HepG2 (cell line): ENCODE measurements around the gene NT5C3B. TPM values are rescaled to one million over a fixed set of nuclear protein-coding genes. Genes with fewer than 3 reads are reported as not detected.

Experiments
- ATM ChIP-seq: fragments of 450-650 bp; IDR thresholded peaks from 2 replicates; pipeline ENCODE4 v1.7.1; 2017; ENCODE audit warnings: mild to moderate bottlenecking, borderline replicate concordance
- CENPX ChIP-seq: sonication (generic); formaldehyde crosslinking; IDR thresholded peaks from 2 replicates; pipeline ENCODE4 v1.9.0; 2021; ENCODE audit warnings: mild to moderate bottlenecking, missing genetic modification reagents, moderate library complexity
- DMTF1 ChIP-seq: sonication (generic); formaldehyde crosslinking; IDR thresholded peaks from 2 replicates; pipeline ENCODE4 v1.4.0; 2020; ENCODE audit warnings: mild to moderate bottlenecking, missing genetic modification reagents
- DRAP1 ChIP-seq: IDR thresholded peaks from 2 replicates; pipeline ENCODE4 v1.6.1; 2016; ENCODE audit warnings: missing genetic modification reagents, missing compliant biosample characterization
- FOXJ3 ChIP-seq: sonication (generic); formaldehyde crosslinking; IDR thresholded peaks from 2 replicates; pipeline ENCODE4 v1.4.0; 2020; ENCODE audit warnings: missing genetic modification reagents, mild to moderate bottlenecking, borderline replicate concordance
- GABPB1 ChIP-seq: IDR thresholded peaks from 2 replicates; pipeline ENCODE4 v1.6.1; 2016; ENCODE audit warnings: mild to moderate bottlenecking, missing genetic modification reagents, moderate library complexity, missing compliant biosample characterization
- KLF13 ChIP-seq: sonication (generic); formaldehyde crosslinking; IDR thresholded peaks from 2 replicates; pipeline ENCODE4 v1.4.0; 2020; ENCODE audit warnings: mild to moderate bottlenecking, missing genetic modification reagents
- MAF1 ChIP-seq: sonication (generic); formaldehyde crosslinking; IDR thresholded peaks from 2 replicates; pipeline ENCODE4 v1.5.0; 2020; ENCODE audit warnings: missing genetic modification reagents, borderline replicate concordance
- MLX ChIP-seq: IDR thresholded peaks from 2 replicates; pipeline ENCODE4 v1.6.1; 2016
- NPAS2 ChIP-seq: sonication (generic); formaldehyde crosslinking; IDR thresholded peaks from 2 replicates; pipeline ENCODE4 v1.8.0; 2022; ENCODE audit warnings: mild to moderate bottlenecking, missing genetic modification reagents, borderline replicate concordance
- PRDM15 ChIP-seq: sonication (generic); formaldehyde crosslinking; IDR thresholded peaks from 2 replicates; pipeline ENCODE4 v1.4.0; 2020; ENCODE audit warnings: missing genetic modification reagents
- PRPF4 ChIP-seq: fragments of 200-400 bp; formaldehyde crosslinking; IDR thresholded peaks from 2 replicates; pipeline ENCODE4 v1.6.1; 2016; ENCODE audit warnings: low read length, low read depth; ENCODE audit not compliant: poor library complexity, severe bottlenecking
- RCOR2 ChIP-seq: IDR thresholded peaks from 2 replicates; pipeline ENCODE4 v1.6.1; 2016; ENCODE audit warnings: missing biosample characterization, missing genetic modification reagents
- SALL1 ChIP-seq: sonication (generic); formaldehyde crosslinking; IDR thresholded peaks from 2 replicates; pipeline ENCODE4 v1.8.0; 2022; ENCODE audit warnings: mild to moderate bottlenecking, missing genetic modification reagents
- ZBTB3 ChIP-seq: sonication (generic); formaldehyde crosslinking; IDR thresholded peaks from 2 replicates; pipeline ENCODE4 v1.4.0; 2020; ENCODE audit warnings: low read depth, mild to moderate bottlenecking, moderate library complexity, missing genetic modification reagents, borderline replicate concordance
- ZFP90 ChIP-seq: sonication (generic); formaldehyde crosslinking; IDR thresholded peaks from 2 replicates; pipeline ENCODE4 v1.8.0; 2022; ENCODE audit warnings: missing genetic modification reagents, mild to moderate bottlenecking, inconsistent platforms, borderline replicate concordance
- ZNF329 ChIP-seq: sonication (generic); formaldehyde crosslinking; IDR thresholded peaks from 2 replicates; pipeline ENCODE4 v1.9.0; 2021; ENCODE audit warnings: low read depth, mild to moderate bottlenecking, missing genetic modification reagents
- ZNF337 ChIP-seq: sonication (generic); formaldehyde crosslinking; IDR thresholded peaks from 2 replicates; pipeline ENCODE4 v1.5.1; 2020; ENCODE audit warnings: missing genetic modification reagents, low read depth, mild to moderate bottlenecking, borderline replicate concordance
- ZNF674 ChIP-seq: sonication (generic); formaldehyde crosslinking; IDR thresholded peaks from 2 replicates; pipeline ENCODE4 v1.5.0; 2020; ENCODE audit warnings: low read depth, mild to moderate bottlenecking, missing genetic modification reagents
- ZNF777 ChIP-seq: sonication (generic); formaldehyde crosslinking; IDR thresholded peaks from 2 replicates; pipeline ENCODE4 v1.4.0; 2020; ENCODE audit warnings: missing genetic modification reagents
- ZNF784 ChIP-seq: sonication (generic); formaldehyde crosslinking; IDR thresholded peaks from 2 replicates; pipeline ENCODE4 v1.5.1; 2020; ENCODE audit warnings: missing genetic modification reagents, mild to moderate bottlenecking, borderline replicate concordance
- polyA plus RNA-seq, 8 experiments: library from polyadenylated mRNA; depleted of rRNA in 3 of 8; stranded (reverse) in 7 of 8; unstranded in 1 of 8; fragments of >200 nt; fragmentation: Illumina TruSeq in 4 of 8; extraction: Trizol in 4 of 8; gene quantifications; 2 replicates each; pipeline versions ENCODE4 v1.2.1 to v1.2.3, GENCODE V29; 2011 to 2016; ENCODE audit warnings: low read depth in 4 of 8, missing spikeins in 1 of 8, mixed read lengths in 1 of 8; ENCODE audit not compliant: insufficient read depth in 1 of 8
- total RNA-seq, 5 experiments: library from RNA; depleted of rRNA; stranded (reverse); fragments of >200 nt; fragmentation: Illumina TruSeq; extraction: Trizol; gene quantifications; 2 replicates each; pipeline ENCODE4 v1.2.3, GENCODE V29; 2016; ENCODE audit warnings: low read depth in 1 of 5

The NT5C3B gene
- total and polyA plus RNA-seq, 2 of the 13 experiments (the other 11 are each of a cell fraction or from before 2014, with no cell fraction given): 104 to 126 TPM

- TF ChIP-seq PRDM15 (CRISPR knock-in tag) (no peak), SALL1 (peak; percentile 71), ZFP90 (CRISPR knock-in tag) (peak; percentile 23; the same call in 1 of the 2 replicates), ZNF337 (CRISPR knock-in tag) (peak; percentile 41; the same call in 1 of the 2 replicates), ZNF784 (no peak), ZNF674 (CRISPR knock-in tag) (no peak), MLX (CRISPR knock-in tag) (0 out of 2 replicates have a peak, but pooled peaks have one; percentile 29), FOXJ3 (no peak), MAF1 (no peak), PRPF4 (no peak), ATM (no peak), ZBTB3 (CRISPR knock-in tag) (peak; percentile 29; the same call in 1 of the 2 replicates), GABPB1 (CRISPR knock-in tag) (peak; percentile 79), RCOR2 (no peak; the same call in 1 of the 2 replicates), DRAP1 (CRISPR knock-in tag) (peak; percentile 95), ZNF777 (CRISPR knock-in tag) (peak; percentile 70), DMTF1 (no peak), ZNF329 (no peak; the same call in none of the 2 replicates), NPAS2 (CRISPR knock-in tag) (no peak), KLF13 (CRISPR knock-in tag) (no peak), CENPX (no peak)
Measured at GRCh38 chr17:41864836-41865595, 29.0 kb upstream of the NT5C3B start, which contains the start of gene KLHL11 (continued).
